Left kidney (tissue), 2 donors: Measurements from ENCODE around the gene NEDD4. TPM values are rescaled to one million over a fixed set of nuclear protein-coding genes. Genes with fewer than 3 reads are reported as not detected.
"Not testable (repeated sequence)": the region's sequence is repeated elsewhere in the genome, so short reads cannot be mapped to it uniquely, and the experiment has no call there.

ENCODE experiments used
- DNase-seq: peaks from one replicate; pipeline ENCODE4 v3.0.0-alpha.2; 2013
- polyA plus RNA-seq: library from polyadenylated mRNA; unstranded; fragments of 120-200 nt; gene quantifications from one replicate; pipeline ENCODE4 v1.2.1, GENCODE V29; 2013; ENCODE audit not compliant: insufficient read length

The NEDD4 gene
- polyA plus RNA-seq, 1 donor = 20.2 TPM

DNA sequence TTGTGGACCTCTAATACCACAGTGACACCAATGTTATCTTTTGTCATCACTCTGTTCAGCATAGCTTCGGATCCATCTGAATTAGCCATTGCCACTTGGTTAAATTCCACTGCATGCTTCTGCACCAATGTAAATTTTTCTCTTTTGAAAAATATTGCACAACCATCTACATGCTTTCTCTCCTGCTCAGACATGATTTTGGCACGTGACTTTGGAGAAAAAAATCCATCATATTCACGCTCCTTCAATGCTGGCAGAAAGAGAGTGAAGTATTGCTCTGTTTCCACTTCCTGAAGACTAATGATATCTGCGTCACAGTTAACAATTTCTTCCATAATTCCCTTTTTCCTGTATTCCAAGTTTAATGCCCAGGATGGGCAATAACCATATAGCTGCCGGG, 13.0 kb upstream of the NEDD4 start:
- not testable (repeated sequence) for DNase-seq

DNA sequence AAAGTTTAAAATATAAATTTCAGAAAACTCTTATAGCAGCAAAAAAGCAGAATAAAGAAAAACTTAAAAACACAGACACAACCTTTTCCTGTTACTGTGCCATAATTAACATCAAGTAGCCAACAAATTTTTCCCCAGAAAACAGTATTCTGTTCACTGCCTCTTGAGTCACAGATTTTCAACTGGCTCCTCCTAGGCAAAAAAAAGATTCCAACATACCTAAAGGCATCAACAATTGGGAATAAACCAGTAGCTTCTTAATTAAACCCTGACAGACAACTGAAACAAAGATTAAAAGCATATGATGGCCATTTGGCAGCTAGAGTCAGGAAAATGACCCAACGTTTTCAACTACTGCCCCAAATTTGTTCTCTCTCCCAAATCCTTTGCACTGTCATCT, 10.9 kb upstream of the NEDD4 start:
- not testable (repeated sequence) for DNase-seq

DNA sequence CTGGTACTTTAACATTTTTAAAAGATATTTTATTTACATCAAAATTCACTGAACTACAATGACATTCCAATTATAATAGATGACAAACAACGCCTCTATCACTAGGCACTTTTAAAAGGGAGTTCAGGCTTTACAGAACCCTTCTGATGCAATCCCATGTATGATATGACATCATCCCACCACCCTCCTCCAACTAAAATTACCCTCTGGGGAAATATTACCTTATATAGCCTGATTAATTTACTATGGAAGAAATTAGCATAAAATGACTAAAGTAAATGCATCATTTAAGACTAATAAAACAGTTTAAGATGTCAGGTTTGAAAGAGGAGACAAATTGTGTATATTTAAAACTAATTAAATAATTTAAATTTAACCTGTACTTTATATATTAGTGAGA, 10.4 kb upstream of the NEDD4 start:
- not testable (repeated sequence) for DNase-seq

DNA sequence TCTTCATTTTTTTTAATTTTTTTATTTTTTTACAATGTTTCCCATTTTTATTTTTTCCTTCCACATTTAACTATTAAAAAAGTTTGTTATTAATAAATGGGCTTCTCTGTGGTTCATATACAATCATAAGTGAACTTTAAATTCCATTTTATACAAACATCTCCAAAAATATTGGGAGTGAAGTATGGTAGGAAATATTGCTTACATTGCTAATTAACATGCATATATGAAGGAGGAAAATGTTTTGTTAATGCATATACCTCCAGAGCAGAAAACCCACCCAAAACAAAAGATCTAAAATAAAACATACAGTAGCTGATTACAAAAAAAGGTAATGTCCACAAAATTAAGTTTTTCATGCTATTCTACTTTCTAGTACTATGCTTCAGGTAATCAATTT, 9.9 kb upstream of the NEDD4 start:
- not testable (repeated sequence) for DNase-seq

GRCh38 chr15:56001471-56002078, 8.2 kb upstream of the NEDD4 start:
- DNase-seq = no peak

GRCh38 chr15:55999658-56000057, 6.2 kb upstream of the NEDD4 start:
- no peak for DNase-seq

GRCh38 chr15:55998478-55998877, 5.1 kb upstream of the NEDD4 start:
- DNase-seq = no peak

GRCh38 chr15:55993804-55994560, 570 bp upstream of the NEDD4 start:
- DNase-seq = peak; percentile 35

DNA sequence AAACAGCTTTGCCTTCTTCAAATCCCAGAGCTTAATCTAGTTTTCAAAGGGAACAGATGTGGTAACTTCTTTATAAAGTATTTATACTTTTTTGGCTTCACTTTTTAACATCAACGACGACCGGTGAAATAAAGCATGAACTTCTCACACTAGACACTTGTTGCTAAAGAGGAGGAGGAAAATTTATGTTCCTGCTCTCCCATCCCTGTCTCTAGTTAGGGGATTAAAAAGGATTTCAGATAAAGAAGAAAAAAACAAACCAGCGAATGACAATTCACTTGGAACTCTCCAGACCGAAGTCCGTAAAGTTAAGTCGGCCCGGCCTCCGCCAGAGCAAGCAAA, 672 bp downstream of the NEDD4 start:
- DNase-seq = no peak

- no peak for DNase-seq
Measured at GRCh38 chr15:55991802-55992768, 1.3 kb downstream of the NEDD4 start.

DNA sequence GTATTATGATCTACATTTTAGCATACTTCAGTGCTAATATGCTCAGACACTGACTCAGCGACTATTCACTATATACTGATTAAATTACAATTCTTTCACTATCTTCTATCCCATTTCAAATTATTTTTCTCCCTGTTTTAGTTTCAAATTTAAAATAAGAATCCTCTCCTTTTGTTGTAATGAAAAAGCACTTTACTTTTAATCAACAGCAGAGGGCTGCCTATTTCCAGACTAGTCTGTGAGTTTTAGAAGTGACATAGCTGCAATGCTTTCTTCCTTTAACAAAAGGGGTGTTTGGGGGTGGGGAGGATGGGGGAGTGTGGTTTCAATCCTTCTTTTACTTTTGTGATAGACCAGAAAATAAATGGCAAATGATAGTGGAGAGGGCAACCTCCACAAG, 2.4 kb downstream of the NEDD4 start:
- no peak for DNase-seq

- no peak for DNase-seq
Measured at GRCh38 chr15:55990516-55990915, 2.9 kb downstream of the NEDD4 start.

- no peak for DNase-seq
Measured at GRCh38 chr15:55989383-55989782, 4.0 kb downstream of the NEDD4 start.

DNA sequence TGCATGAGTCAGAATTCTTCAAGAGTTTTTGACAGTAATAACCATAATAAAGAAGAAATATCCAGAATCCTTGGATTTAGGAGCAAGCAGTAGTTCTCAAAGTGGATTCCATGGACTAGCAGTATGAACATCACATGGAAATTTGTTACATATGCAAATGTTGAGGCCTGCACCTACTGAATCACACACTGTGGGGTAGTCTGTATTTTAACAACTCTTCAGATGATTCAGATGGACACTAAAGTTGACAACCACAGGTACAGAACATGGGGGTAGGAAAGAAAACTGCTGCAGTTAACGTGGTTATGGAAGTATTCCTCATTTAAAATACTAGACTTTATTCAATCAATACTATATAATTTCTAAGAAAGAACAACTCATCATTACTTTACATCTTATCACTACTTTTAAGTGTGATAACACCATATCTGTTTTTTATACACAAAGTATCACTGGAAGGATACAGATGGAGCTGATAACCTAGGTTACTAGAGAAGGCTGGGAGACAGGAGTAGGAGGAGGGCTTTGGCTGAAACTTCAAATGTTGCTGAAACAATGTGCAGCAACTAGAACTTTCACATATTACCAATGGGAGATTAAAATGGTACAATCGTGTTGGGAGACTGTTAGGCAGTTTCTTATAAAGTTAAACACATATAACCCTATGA, 11.7 kb downstream of the NEDD4 start:
- no peak for DNase-seq

- no peak for DNase-seq
Measured at GRCh38 chr15:55980511-55980910, 12.9 kb downstream of the NEDD4 start.

- no peak for DNase-seq
Measured at GRCh38 chr15:55977231-55977630, 16.2 kb downstream of the NEDD4 start.

- no peak for DNase-seq
Measured at GRCh38 chr15:55970286-55970685, 23.1 kb downstream of the NEDD4 start.

DNA sequence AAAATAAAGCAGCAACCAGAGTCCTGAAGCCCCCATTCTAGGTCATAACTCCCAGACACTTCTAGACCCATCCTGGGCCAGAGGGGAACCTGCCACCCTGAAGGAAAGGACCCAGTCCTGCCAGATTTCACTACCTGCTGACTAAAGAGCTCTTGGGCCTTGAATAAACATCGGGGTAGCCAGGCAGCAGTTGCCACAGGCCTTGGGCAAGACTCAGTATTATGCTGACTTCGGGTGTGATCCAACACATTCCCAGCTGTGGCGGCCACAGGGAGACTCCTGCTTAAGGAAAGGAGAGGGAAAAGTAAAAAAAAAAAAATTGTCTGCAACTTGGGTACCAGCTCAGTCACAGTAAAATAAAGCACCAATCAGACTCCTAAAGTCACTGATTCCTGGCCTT, 23.8 kb downstream of the NEDD4 start:
- DNase-seq = no peak

- no peak for DNase-seq
Measured at GRCh38 chr15:55968923-55969322, 24.5 kb downstream of the NEDD4 start.

GRCh38 chr15:55965091-55965490, 28.3 kb downstream of the NEDD4 start:
- no peak for DNase-seq

DNA sequence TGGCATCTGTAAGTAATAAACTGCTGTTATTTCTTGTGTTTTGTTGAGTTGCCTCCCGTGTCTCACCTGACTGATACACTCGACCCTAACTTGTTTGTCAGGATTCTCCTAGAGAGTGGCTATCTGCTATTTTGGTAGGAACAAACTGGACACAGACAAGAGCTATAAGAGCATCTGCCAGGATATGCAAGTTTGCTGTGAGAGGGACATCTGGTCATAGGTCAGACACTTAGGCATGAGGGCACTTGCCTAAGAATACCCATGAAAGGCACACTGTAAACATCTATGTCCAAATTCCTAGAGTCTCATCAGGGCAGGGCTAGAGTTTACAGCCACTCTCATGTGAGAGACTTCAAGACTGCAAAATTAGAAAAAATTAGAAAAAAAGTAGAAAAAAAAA, 32.5 kb downstream of the NEDD4 start:
- no peak for DNase-seq

- DNase-seq = no peak
Measured at GRCh38 chr15:55959744-55960447, 33.5 kb downstream of the NEDD4 start.
